OCI-LY1 (cell line): ENCODE results near the gene NUPR2.
A peak's percentile ranks its signal among the peaks of the same experiment; 100 is the strongest.
"Not testable (repeated sequence)": the region's sequence is repeated elsewhere in the genome, so short reads cannot be mapped to it uniquely, and the experiment has no call there.

ENCODE experiments used
- H2AFZ ChIP-seq: fragments of 200-600 bp; sonication (generic), shearing (Covaris generic); 2 replicates; pipeline ENCODE4 v1.6.0; 2014; ENCODE audit warnings: antibody characterized with exemption, mild to moderate bottlenecking, low read length
- H3F3A ChIP-seq: fragments of 200-600 bp; sonication (generic), shearing (Covaris generic); 2 replicates; pipeline ENCODE4 v1.6.0; 2014; ENCODE audit warnings: mild to moderate bottlenecking, antibody characterized with exemption, low read length, moderate library complexity; ENCODE audit not compliant: insufficient read depth
- H3K27ac ChIP-seq: fragments of 200-600 bp; sonication (generic); 2 replicates; pipeline ENCODE4 v1.5.1; 2014; ENCODE audit warnings: low read length, mixed run types, mild to moderate bottlenecking, low read depth; ENCODE audit not compliant: poor library complexity, severe bottlenecking
- H3K27me3 ChIP-seq: fragments of 200-600 bp; sonication (generic); 2 replicates; pipeline ENCODE4 v1.6.0; 2014; ENCODE audit warnings: antibody characterized with exemption, mild to moderate bottlenecking, low read length, moderate library complexity; ENCODE audit not compliant: insufficient read depth
- H3K36me3 ChIP-seq: fragments of 200-600 bp; sonication (generic); 2 replicates; pipeline ENCODE4 v1.6.1; 2014; ENCODE audit warnings: mild to moderate bottlenecking, antibody characterized with exemption, low read length, moderate library complexity, mixed read lengths; ENCODE audit not compliant: insufficient read depth
- H3K4me1 ChIP-seq: fragments of 200-600 bp; sonication (generic); 2 replicates; pipeline ENCODE4 v1.5.1; 2014; ENCODE audit warnings: mild to moderate bottlenecking, low read length, moderate library complexity; ENCODE audit not compliant: insufficient read depth, severe bottlenecking
- H3K4me2 ChIP-seq: fragments of 200-600 bp; sonication (generic), shearing (Covaris generic); 2 replicates; pipeline ENCODE4 v1.6.1; 2014; ENCODE audit warnings: low read length
- H3K4me3 ChIP-seq: fragments of 200-600 bp; sonication (generic); 2 replicates; pipeline ENCODE4 v1.5.1; 2014; ENCODE audit warnings: low read length, low read depth, mild to moderate bottlenecking, mixed read lengths; ENCODE audit not compliant: poor library complexity, severe bottlenecking
- H3K79me2 ChIP-seq: fragments of 200-600 bp; shearing (Covaris generic); 2 replicates; pipeline ENCODE4 v1.6.1; 2016; ENCODE audit warnings: mixed run types, low read length, mixed read lengths; ENCODE audit not compliant: insufficient read depth
- H3K9ac ChIP-seq: fragments of 200-600 bp; sonication (generic), shearing (Covaris generic); 2 replicates; pipeline ENCODE4 v1.6.1; 2014; ENCODE audit warnings: mild to moderate bottlenecking, low read length, mixed read lengths
- H3K9me2 ChIP-seq: fragments of 200-600 bp; sonication (generic), shearing (Covaris generic); 2 replicates; pipeline ENCODE4 v1.6.1; 2014; ENCODE audit warnings: low read depth, mild to moderate bottlenecking, low read length, mixed read lengths
- H3K9me3 ChIP-seq: fragments of 200-600 bp; shearing (Covaris generic); 2 replicates; pipeline ENCODE4 v1.6.1; 2014; ENCODE audit warnings: low read length, mixed read lengths
- H4K20me1 ChIP-seq: fragments of 200-600 bp; sonication (generic), shearing (Covaris generic); 2 replicates; pipeline ENCODE4 v1.6.0; 2016; ENCODE audit warnings: mild to moderate bottlenecking, low read length; ENCODE audit not compliant: insufficient read depth
- EZH2 ChIP-seq: fragments of 200-600 bp; sonication (generic), shearing (Covaris generic); IDR thresholded peaks from 2 replicates; pipeline ENCODE4 v1.8.0; 2017; ENCODE audit warnings: borderline replicate concordance, mixed run types, mild to moderate bottlenecking, antibody characterized with exemption, low read length, moderate library complexity, mixed read lengths
- TF ChIP-seq, protein P1 (sequence below): fragments of 200-600 bp; sonication (generic), shearing (Covaris generic); IDR thresholded peaks from 2 replicates; pipeline ENCODE4 v1.5.1; 2017; ENCODE audit warnings: mild to moderate bottlenecking, antibody characterized with exemption, low read length, moderate library complexity, mixed read lengths

Gene NUPR2

DNA sequence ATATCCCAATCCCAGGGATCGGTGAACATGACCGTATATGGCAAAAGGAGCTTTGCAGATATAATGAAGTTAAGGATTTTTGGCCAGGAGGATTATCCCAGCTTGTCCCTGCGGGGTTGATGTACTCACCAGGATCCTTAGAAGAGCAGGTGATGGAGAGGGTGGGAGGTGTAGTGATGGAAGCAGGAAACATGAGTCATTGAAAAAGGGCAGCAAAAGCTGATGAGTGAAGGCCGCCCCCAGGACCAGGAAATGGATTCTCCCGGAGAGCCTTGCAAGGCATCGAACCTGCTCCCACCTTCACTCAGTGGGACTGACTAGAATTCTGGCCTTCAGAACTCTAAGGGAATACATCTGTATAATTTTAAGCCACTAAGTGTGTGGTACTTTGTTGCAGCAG is 5.2 kb upstream of the NUPR2 start:
- Histone ChIP-seq H3K4me1 (no peaks in the 10 kb centered on the region), H3K4me3 (no peak overlapping the region), H3K27me3 (0 out of 2 replicates have a peak, but pooled peaks cover 2% of the 10 kb centered on the region), H3K79me2 (no peaks in the 10 kb centered on the region), H4K20me1 (no peaks in the 10 kb centered on the region), H3K4me2 (no peak overlapping the region), H3K27ac (no peak overlapping the region), H3K9me3 (no peaks in the 10 kb centered on the region), H2AFZ (no peak overlapping the region), H3K36me3 (no peaks in the 10 kb centered on the region), H3K9ac (no peak overlapping the region), H3F3A (no peaks in the 10 kb centered on the region), H3K9me2 (no peaks in the 10 kb centered on the region)
- TF ChIP-seq, protein P1, sequence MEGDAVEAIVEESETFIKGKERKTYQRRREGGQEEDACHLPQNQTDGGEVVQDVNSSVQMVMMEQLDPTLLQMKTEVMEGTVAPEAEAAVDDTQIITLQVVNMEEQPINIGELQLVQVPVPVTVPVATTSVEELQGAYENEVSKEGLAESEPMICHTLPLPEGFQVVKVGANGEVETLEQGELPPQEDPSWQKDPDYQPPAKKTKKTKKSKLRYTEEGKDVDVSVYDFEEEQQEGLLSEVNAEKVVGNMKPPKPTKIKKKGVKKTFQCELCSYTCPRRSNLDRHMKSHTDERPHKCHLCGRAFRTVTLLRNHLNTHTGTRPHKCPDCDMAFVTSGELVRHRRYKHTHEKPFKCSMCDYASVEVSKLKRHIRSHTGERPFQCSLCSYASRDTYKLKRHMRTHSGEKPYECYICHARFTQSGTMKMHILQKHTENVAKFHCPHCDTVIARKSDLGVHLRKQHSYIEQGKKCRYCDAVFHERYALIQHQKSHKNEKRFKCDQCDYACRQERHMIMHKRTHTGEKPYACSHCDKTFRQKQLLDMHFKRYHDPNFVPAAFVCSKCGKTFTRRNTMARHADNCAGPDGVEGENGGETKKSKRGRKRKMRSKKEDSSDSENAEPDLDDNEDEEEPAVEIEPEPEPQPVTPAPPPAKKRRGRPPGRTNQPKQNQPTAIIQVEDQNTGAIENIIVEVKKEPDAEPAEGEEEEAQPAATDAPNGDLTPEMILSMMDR, result no peak

DNA sequence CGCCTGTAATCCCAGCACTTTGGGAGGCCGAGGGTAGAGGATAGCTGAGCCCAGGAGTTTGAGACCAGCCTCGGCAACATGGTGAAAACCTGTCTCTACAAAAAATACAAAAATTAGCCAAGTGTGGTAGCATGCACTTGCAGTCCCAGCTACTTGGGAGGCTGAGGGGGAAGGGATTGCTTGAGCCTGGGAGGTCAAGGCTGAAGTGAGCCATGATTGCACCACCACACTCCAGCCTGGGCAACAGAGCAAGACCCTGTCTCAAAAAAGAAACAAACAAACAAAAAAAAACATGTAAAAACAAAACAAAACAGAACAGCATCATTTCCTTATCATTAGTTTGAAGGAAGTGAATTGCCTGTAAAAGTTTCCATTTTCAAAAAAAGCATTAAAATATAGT is 4.0 kb downstream of the NUPR2 start:
- not testable (repeated sequence) for H3K4me1 ChIP-seq, H3K9me2 ChIP-seq, H3K4me3 ChIP-seq, H4K20me1 ChIP-seq, H3K27me3 ChIP-seq, H3K9me3 ChIP-seq, H3K4me2 ChIP-seq, H3K79me2 ChIP-seq, H2AFZ ChIP-seq, H3K36me3 ChIP-seq, H3K27ac ChIP-seq, H3K9ac ChIP-seq, H3F3A ChIP-seq

DNA sequence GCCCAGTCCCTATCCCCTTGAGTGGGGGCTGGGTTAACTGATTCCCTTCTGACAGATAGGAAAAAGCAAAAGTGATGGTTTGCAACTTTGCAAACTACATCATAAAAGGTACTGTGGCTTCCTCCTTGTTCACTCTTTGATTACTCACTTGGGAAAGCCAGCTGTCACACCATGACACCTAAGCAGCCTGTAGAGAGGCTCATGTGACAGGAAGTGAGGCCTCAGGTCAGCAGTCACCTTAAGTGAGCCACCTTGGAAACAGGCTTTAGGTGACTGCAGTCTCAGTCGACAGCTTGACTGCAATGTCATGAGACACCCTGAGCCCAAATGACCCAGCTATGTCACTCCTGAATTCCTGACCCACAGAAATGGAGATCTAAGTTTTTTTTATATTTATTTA is 5.6 kb downstream of the NUPR2 start:
- Histone ChIP-seq H4K20me1 (no peaks in the 10 kb centered on the region), H3K9me3 (0 out of 2 replicates have a peak, but pooled peaks cover 5% of the 10 kb centered on the region), H3K27ac (no peak overlapping the region), H3F3A (no peaks in the 10 kb centered on the region), H3K9me2 (no peaks in the 10 kb centered on the region), H3K4me3 (no peak overlapping the region), H3K4me2 (no peak overlapping the region), H3K4me1 (peaks cover 13% of the 10 kb centered on the region), H3K79me2 (peaks cover 6% of the 10 kb centered on the region), H3K27me3 (no peaks in the 10 kb centered on the region), H3K9ac (no peak overlapping the region), H2AFZ (0 out of 2 replicates have a peak overlapping the region, but pooled peaks have one; percentile 30), H3K36me3 (peaks cover 3% of the 10 kb centered on the region; the same call in 1 of the 2 replicates)
- no peak for TF ChIP-seq EZH2
- TF ChIP-seq, protein P1, result no peak

DNA sequence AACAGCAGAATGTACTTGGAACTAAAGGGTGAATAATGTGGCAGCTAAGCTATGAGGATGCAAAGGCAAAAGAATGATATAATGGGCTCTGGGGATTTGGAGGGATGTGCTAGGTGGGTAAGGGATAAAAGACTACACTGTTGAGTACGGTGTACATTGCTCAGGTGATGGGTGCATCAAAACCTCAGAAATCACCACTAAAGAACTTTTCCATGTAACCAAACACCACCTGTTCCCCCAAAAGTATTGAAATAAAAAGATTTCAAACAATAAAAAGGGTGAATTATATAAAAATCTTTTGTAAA is 8.3 kb downstream of the NUPR2 start:
- Histone ChIP-seq H3K4me1 (peaks cover 23% of the 10 kb centered on the region), H3K79me2 (peaks cover 19% of the 10 kb centered on the region), H4K20me1 (0 out of 2 replicates have a peak, but pooled peaks cover 3% of the 10 kb centered on the region), H3K4me3 (no peak overlapping the region), H3K9ac (no peak overlapping the region), H3K9me3 (0 out of 2 replicates have a peak, but pooled peaks cover 5% of the 10 kb centered on the region), H3F3A (no peaks in the 10 kb centered on the region), H3K4me2 (no peak overlapping the region), H3K27me3 (no peaks in the 10 kb centered on the region), H3K36me3 (peaks cover 29% of the 10 kb centered on the region), H2AFZ (peak overlapping the region; percentile 74), H3K27ac (no peak overlapping the region), H3K9me2 (no peaks in the 10 kb centered on the region)
- TF ChIP-seq, protein P1, result no peak
- no peak for TF ChIP-seq EZH2
